Thyroid gland (tissue), 4 donors: ENCODE measurements around the gene GIGYF1. TPM values are rescaled to one million over a fixed set of nuclear protein-coding genes. Genes with fewer than 3 reads are reported as not detected.
"Not testable (repeated sequence)": the region's sequence is repeated elsewhere in the genome, so short reads cannot be mapped to it uniquely, and the experiment has no call there.

ENCODE experiments used
- DNase-seq, 2 donors: peaks; one replicate each; pipeline ENCODE4 v3.0.0-alpha.2; 2019
- H3K27ac ChIP-seq, 3 donors: fragments of 200-600 bp; sonication (generic); 1 replicate in 2 of 3; 2 replicates in 1 of 3; pipeline ENCODE4 v1.5.1; 2016 to 2019; ENCODE audit warnings: mild to moderate bottlenecking in 1 of 3, moderate library complexity in 1 of 3
- H3K27me3 ChIP-seq: fragments of 200-600 bp; sonication (generic); one replicate; pipeline ENCODE4 v1.5.1; 2019
- H3K36me3 ChIP-seq, 2 donors: fragments of 200-600 bp; sonication (generic); one replicate each; pipeline ENCODE4 v1.5.1; 2016 to 2019
- H3K4me1 ChIP-seq, 2 donors: fragments of 200-600 bp; sonication (generic); one replicate each; pipeline ENCODE4 v1.5.1; 2017 to 2019
- H3K4me3 ChIP-seq, 3 donors: fragments of 200-600 bp; sonication (generic); replicated peaks in 1 of 3; 1 replicate in 2 of 3; 2 replicates in 1 of 3; pipeline ENCODE4 v1.5.1; 2016; ENCODE audit warnings: mild to moderate bottlenecking in 1 of 3
- H3K9me3 ChIP-seq: fragments of 200-600 bp; sonication (generic); one replicate; pipeline ENCODE4 v1.5.1; 2017
- CTCF ChIP-seq, 6 experiments: fragments of 200-600 bp in 3 of 6; fragments of 450-650 bp in 3 of 6; sonication (generic) in 3 of 6; IDR thresholded peaks; one replicate each; pipeline ENCODE4 v1.5.1; 2016 to 2019; ENCODE audit warnings: antibody characterized with exemption in 6 of 6, mild to moderate bottlenecking in 2 of 6, inconsistent platforms in 1 of 6, moderate library complexity in 1 of 6
- POLR2A ChIP-seq, 2 donors: fragments of 450-650 bp; IDR thresholded peaks; one replicate each; pipeline ENCODE4 v1.6.1; 2017; ENCODE audit warnings: antibody characterized with exemption in 2 of 2, mild to moderate bottlenecking in 2 of 2, moderate library complexity in 1 of 2
- WGBS, 2 donors: methylation state at CpG; one replicate each; pipeline ENCODE4 v1.1.5; 2017; 5-methylcytosine and 5-hydroxymethylcytosine counted together
- intact Hi-C: fragments of 100-400 bp; cut with DNase I; formaldehyde crosslinking; loops from one replicate; pipeline ENCODE4 v1.15.1; 2023
- total RNA-seq, 4 donors: library from RNA; depleted of rRNA; stranded (reverse); fragments of >200 nt; gene quantifications; one replicate each; pipeline ENCODE4 v1.2.3, GENCODE V29; 2016

The GIGYF1 gene
- total RNA-seq, 4 donors from 2014 or later = 30.5 to 46.9 (median 35.3) TPM

GRCh38 chr7:100671353-100672327, 22.4 kb downstream of the GIGYF1 start:
- intact Hi-C loops = no loop called here
- H3K36me3 ChIP-seq = peaks cover 2% of the 10 kb centered on the region in 2 donors
- 91 to 92% methylated on average over 18 of the region's 18 CpGs for WGBS, 2 donors
- peaks cover 8 to 11% of the 10 kb centered on the region in 2 donors for H3K4me1 ChIP-seq
- TF ChIP-seq CTCF (IDR thresholded peaks at IDR 0.05) (no peak), POLR2A (IDR thresholded peaks at IDR 0.05) (no peak)
- no peak for DNase-seq
- H3K9me3 ChIP-seq = no peaks in the 10 kb centered on the region
- H3K27ac ChIP-seq = no peak overlapping the region
- H3K27me3 ChIP-seq = no peaks in the 10 kb centered on the region
- no peak overlapping the region for H3K4me3 ChIP-seq

GRCh38 chr7:100670074-100670473, 24.0 kb downstream of the GIGYF1 start:
- 80 to 85% methylated on average over 8 of the region's 8 CpGs for WGBS, 2 donors
- TF ChIP-seq POLR2A (IDR thresholded peaks at IDR 0.05) (no peak), CTCF (IDR thresholded peaks at IDR 0.05) (no peak)
- Histone ChIP-seq H3K9me3 (no peaks in the 10 kb centered on the region), H3K27ac (no peak overlapping the region), H3K4me1 (peaks cover 0 to 3% of the 10 kb centered on the region in 2 donors), H3K27me3 (no peaks in the 10 kb centered on the region), H3K36me3 (no peaks in the 10 kb centered on the region), H3K4me3 (no peak overlapping the region)
- DNase-seq = no peak
- intact Hi-C loops = no loop called here

- 92% methylated on average over 12 of the region's 12 CpGs for WGBS, 2 donors
- DNase-seq, intact Hi-C loops, H3K27me3 ChIP-seq, H3K27ac ChIP-seq, H3K4me1 ChIP-seq, H3K4me3 ChIP-seq, H3K9me3 ChIP-seq, H3K36me3 ChIP-seq: not testable (repeated sequence)
Observed at GRCh38 chr7:100669106-100669505, 24.9 kb downstream of the GIGYF1 start.

- no peaks in the 10 kb centered on the region for H3K36me3 ChIP-seq
- no peak for DNase-seq
- H3K9me3 ChIP-seq = no peaks in the 10 kb centered on the region
- H3K27me3 ChIP-seq = no peaks in the 10 kb centered on the region
- intact Hi-C loops = no loop called here
- H3K4me3 ChIP-seq = no peak overlapping the region
- TF ChIP-seq CTCF (IDR thresholded peaks at IDR 0.05) = no peak
- no peak for TF ChIP-seq POLR2A (IDR thresholded peaks at IDR 0.05)
- 81 to 82% methylated on average over 2 of the region's 2 CpGs for WGBS, 2 donors
- no peak overlapping the region for H3K27ac ChIP-seq
- H3K4me1 ChIP-seq = peaks cover 0 to 3% of the 10 kb centered on the region in 2 donors
Observed at GRCh38 chr7:100668069-100668449, 26.0 kb downstream of the GIGYF1 start.

- Histone ChIP-seq H3K36me3 (no peaks in the 10 kb centered on the region), H3K27ac (no peak overlapping the region), H3K4me3 (no peak overlapping the region), H3K4me1 (no peaks in the 10 kb centered on the region), H3K9me3 (no peaks in the 10 kb centered on the region), H3K27me3 (no peaks in the 10 kb centered on the region)
- intact Hi-C loops = no loop called here
- no peak for DNase-seq
- 82 to 85% methylated on average over 16 of the region's 16 CpGs for WGBS, 2 donors
- no peak for TF ChIP-seq POLR2A (IDR thresholded peaks at IDR 0.05)
- no peak for TF ChIP-seq CTCF (IDR thresholded peaks at IDR 0.05)
Observed at GRCh38 chr7:100667331-100668068, 26.6 kb downstream of the GIGYF1 start.
